NK-92 treated with Interleukin-12 subunit alpha and Interleukin-12 subunit beta, amount 100 ng/mL, for 24 hours (cell line): ENCODE results near the gene HYCC1.
A peak's percentile ranks its signal among the peaks of the same experiment; 100 is the strongest.

Source experiments
- DNase-seq: peaks from one replicate; lab custom pipeline; 2025; lab: John Stamatoyannopoulos, UW

The HYCC1 gene

GRCh38 chr7:23016345-23017253, 2.7 kb upstream of the HYCC1 start:
- no peak for DNase-seq

GRCh38 chr7:23014681-23015080, 751 bp upstream of the HYCC1 start:
- no peak for DNase-seq

- peak; percentile 33 for DNase-seq
Measured at GRCh38 chr7:23012908-23013714, 819 bp downstream of the HYCC1 start.

- no peak for DNase-seq
Measured at GRCh38 chr7:23012186-23012585, 1.7 kb downstream of the HYCC1 start.

DNA sequence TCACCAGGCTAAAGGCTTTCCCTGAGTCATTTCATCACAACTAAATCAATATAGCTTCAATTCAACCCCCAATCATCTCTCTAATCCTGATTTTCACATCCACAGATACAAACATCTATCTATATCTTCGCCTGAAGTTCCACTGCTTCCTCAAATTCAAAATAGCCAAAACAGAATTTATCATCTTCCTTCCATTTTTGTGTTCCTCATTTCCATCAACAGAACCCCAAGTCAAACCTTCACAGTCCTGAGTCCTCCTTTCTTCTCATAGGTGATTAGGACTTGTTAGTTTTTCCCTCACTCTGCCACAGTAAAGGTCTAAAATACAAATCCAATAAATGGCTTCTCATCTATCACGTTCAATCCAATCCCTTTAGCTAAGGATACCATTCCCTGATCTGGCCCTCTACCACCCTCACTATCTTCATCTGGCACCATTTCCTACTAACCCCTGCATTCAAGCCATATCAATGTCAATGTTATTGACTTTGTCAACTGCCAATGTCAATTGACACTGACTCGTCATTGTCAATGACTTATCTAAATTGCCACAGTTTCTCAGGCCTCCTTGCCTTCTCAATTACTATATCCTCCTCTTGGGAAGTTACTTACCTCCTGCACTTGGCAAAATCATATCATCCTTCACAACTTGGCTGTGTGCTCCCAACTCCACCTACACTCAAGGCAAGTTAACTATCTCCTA, 2.6 kb downstream of the HYCC1 start:
- DNase-seq = no peak

- DNase-seq = no peak
Measured at GRCh38 chr7:23009303-23009702, 4.6 kb downstream of the HYCC1 start.

DNA sequence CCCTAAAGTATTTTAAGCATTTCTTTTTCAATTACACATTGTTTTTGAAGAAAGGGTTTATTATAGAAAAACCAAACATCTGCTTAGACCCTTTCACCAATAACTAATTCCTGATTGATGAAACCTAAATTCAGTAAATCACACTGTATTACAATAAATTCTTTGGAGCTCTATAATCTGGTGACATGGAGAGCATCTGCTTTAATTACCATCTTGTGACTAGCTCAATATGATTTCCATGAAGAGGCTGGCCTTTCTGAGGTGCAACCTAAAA, 9.7 kb downstream of the HYCC1 start:
- DNase-seq = no peak

GRCh38 chr7:23003505-23004246, 10.3 kb downstream of the HYCC1 start:
- DNase-seq = no peak

DNA sequence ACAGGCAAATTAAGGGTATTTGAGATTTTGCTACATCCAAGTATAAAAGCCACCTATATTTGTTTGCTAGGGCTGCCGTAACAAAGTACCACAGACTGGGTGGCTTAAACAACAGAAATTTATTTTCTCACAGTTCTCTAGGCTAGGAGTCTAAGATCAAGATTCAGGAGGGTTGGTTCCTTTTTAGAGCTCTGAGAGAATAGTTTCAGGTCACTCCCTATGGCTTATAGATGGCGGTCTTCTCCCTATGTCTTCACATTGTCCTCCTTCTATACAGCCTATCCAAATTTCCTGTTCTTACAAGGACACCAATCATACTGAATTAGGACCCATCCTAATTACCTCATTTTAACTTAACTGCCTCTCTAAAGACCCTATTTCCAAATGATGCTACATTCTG, 11.2 kb downstream of the HYCC1 start:
- DNase-seq = no peak

GRCh38 chr7:23001610-23002009, 12.3 kb downstream of the HYCC1 start:
- DNase-seq = no peak

- no peak for DNase-seq
Measured at GRCh38 chr7:23000597-23001360, 13.2 kb downstream of the HYCC1 start.

GRCh38 chr7:22998519-22998896, 15.4 kb downstream of the HYCC1 start:
- no peak for DNase-seq

GRCh38 chr7:22997871-22998518, 15.9 kb downstream of the HYCC1 start:
- DNase-seq = no peak

GRCh38 chr7:22996470-22996869, 17.5 kb downstream of the HYCC1 start:
- DNase-seq = no peak

- DNase-seq = no peak
Measured at GRCh38 chr7:22995011-22995410, 18.9 kb downstream of the HYCC1 start.

- no peak for DNase-seq
Measured at GRCh38 chr7:22992874-22993840, 20.8 kb downstream of the HYCC1 start.

DNA sequence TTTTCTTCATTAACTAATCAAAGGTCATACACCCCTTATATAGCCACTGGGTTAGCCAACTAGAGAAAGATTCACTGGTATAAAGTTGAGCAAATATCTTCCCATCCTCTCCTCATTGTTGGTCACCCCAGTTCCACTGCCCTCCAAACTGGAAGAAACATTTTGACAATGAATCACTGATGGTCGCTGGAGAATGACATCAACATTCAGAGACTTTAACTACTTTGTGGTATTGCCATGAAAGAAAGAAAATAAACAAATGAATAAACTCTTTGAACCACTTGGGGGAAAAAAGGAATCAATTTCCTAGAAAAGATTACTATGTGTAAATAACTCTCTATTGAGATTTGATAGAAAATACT, 23.4 kb downstream of the HYCC1 start:
- DNase-seq = no peak

DNA sequence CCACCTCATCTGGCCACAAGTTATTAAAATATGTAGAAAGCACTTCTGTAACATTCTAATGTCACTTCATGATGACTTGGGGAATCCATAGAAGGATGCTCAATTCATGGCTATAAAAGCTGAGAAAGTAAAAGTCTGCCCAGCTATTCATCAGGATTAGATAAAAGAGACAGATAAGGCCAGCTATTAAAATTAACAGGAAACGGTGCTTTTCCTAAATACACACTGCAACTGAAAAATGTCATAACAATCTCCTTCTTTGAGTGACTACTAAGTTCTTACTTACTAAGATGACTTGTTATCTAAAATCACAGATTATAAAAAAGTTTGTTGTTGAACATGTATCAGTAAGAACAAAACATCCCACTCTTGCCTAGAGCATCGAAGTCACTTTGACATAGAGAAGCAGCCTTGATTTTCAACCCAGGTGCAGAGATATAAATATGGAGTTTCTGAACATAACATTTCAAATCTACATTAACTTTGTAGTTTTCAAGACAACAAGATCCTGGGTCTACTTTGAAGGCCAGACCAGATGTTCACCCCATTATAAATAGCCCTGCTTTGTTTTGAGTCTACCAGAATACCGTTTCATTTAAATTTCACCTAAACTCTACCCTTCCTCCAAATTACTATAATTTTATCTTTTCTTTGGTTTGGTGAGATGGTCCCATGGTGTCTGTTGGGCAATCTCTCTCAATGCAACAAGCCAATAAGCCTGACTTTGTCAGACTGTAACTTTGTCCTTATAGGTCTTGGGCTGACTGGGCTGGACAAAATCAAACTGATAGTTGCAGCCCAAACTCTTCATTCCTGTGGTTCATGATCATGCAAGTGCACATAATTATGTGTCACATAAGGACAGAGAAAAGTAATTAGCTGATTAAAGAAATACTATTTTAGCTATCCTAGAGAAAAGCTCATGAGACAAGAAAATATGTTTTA, 24.0 kb downstream of the HYCC1 start:
- no peak for DNase-seq

DNA sequence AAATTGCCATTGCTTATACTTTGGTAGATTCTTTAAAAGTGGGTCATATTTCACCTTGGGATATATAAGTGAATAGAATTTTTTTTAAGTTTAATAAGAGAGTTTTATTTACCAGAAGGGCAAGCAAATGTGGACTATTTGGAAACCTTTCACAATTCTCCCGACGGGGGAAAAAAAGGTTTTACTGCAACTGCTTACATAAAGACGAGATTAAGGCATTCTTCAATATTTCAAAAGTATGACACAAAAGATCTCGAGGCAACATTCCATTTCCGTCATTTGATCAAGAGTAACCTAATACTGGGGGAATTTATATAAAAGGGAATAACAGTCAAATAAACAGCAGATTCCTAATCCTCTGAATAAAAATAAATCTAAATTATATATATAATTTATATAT, 28.5 kb downstream of the HYCC1 start:
- no peak for DNase-seq
